ENCODE results near the gene FAM83C. TPM values are rescaled to one million over a fixed set of nuclear protein-coding genes. Genes with fewer than 3 reads are reported as not detected.
A peak's percentile ranks its signal among the peaks of the same experiment; 100 is the strongest.

The FAM83C gene
- total and polyA plus RNA-seq, 9 of the 15 experiments (the other 6 are each of a cell fraction or from before 2014, with no cell fraction given): not detected

GRCh38 chr20:35311409-35311808 lies 19.2 kb upstream of the FAM83C start (continued):
- TF ChIP-seq FOXP1 (CRISPR knock-in tag; IDR thresholded peaks at IDR 0.05) (no peak), KDM4B (IDR thresholded peaks at IDR 0.05; ENCODE audit: borderline replicate concordance in 2 of 2, low read depth in 1 of 2) (no peak), XRCC5 (IDR thresholded peaks at IDR 0.05; ENCODE audit: low read depth, low read length) (no peak), RBM15 (IDR thresholded peaks at IDR 0.05; ENCODE audit: insufficient read depth, low read length) (no peak), KAT8 (IDR thresholded peaks at IDR 0.05; ENCODE audit: low read depth) (no peak), HNRNPH1 (optimal IDR thresholded peaks at IDR 0.05; ENCODE audit: low read depth, low read length) (no peak), E2F6 (IDR thresholded peaks at IDR 0.05; ENCODE audit: borderline replicate concordance in 1 of 2, extremely low read depth in 1 of 2, insufficient read depth in 1 of 2, insufficient read length in 1 of 2, low read depth in 1 of 2, low read length in 1 of 2, poor library complexity in 1 of 2, severe bottlenecking in 1 of 2) (peak in 1 of 2 experiments; percentile 46), TAL1 (IDR thresholded peaks at IDR 0.05) (no peak), RERE (CRISPR knock-in tag; IDR thresholded peaks at IDR 0.05; ENCODE audit: borderline replicate concordance) (no peak), TAF9B (IDR thresholded peaks at IDR 0.05; ENCODE audit: partially characterized antibody) (no peak), THRA (IDR thresholded peaks at IDR 0.05) (no peak), GABPB2 (CRISPR knock-in tag; conservative IDR thresholded peaks at IDR 0.05) (no peak), ZNF780A (CRISPR knock-in tag; IDR thresholded peaks at IDR 0.05) (no peak), MAFG (tag; conservative IDR thresholded peaks at IDR 0.05) (peak; percentile 62), STAT6 (CRISPR knock-in tag; IDR thresholded peaks at IDR 0.05) (no peak), DNMT1 (IDR thresholded peaks at IDR 0.05) (no peak), FOXJ3 (CRISPR knock-in tag; IDR thresholded peaks at IDR 0.05) (no peak), SREBF1 (IDR thresholded peaks at IDR 0.05; ENCODE audit: borderline replicate concordance, low read depth, low read length) (no peak), EP300 (IDR thresholded peaks at IDR 0.05; ENCODE audit: low read length) (0 out of 2 replicates have a peak, but pooled peaks have one; percentile 19)
